T47D (cell line): ENCODE measurements around the gene TNFAIP8.

Source experiments
- DNase-seq, 2 experiments: peaks; one replicate each; pipeline versions ENCODE4 v3.0.0 to v3.0.0-alpha.2; 2011 to 2012; ENCODE audit warnings: low read depth in 1 of 2, low spot score in 1 of 2
- JUND ChIP-seq: IDR thresholded peaks from 2 replicates; pipeline ENCODE4 v1.6.1; 2012; ENCODE audit warnings: low read depth
- in situ Hi-C: cut with HindIII; loops from 2 replicates; pipeline ENCODE4 v1.10.0; 2016; ENCODE audit warnings: low sequenced_read_pairs, low pct_unique_long_range_greater_than_20kb

Gene TNFAIP8

DNA sequence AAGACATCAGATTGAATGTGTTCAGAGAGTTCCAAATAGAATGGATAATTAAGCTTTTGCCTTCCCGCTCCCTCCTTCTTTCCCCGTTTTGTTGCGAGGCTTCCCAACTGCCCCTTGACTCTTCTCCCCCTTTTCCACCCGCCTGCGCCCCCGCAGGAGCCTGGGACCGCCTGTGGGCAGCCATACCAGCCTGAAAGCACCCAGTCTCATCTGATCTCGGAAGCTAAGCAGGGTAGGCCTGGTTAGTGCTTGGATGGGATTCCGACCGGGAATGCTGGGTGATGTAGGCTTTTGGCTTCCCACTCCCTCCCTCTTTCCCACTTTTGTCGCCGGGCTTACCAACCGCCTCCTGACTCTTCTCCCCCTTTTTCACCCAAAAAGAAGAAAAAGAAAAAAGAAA is 89.7 kb downstream of the TNFAIP8 start:
- DNase-seq, result no peak
- in situ Hi-C loops, result no loop called here
- TF ChIP-seq JUND, result no peak
